Breast epithelium (tissue), 3 donors: ENCODE results near the gene CAMK1G.

Experiments
- POLR2AphosphoS5 ChIP-seq, 3 donors: sonication (generic); formaldehyde crosslinking; IDR thresholded peaks; one replicate each; pipeline ENCODE4 v1.6.1; 2017; ENCODE audit warnings: antibody characterized with exemption in 3 of 3
- TF ChIP-seq, protein P1 (sequence below), 3 donors: fragments of 450-650 bp; IDR thresholded peaks; one replicate each; pipeline ENCODE4 v1.5.1; 2016 to 2017; ENCODE audit warnings: antibody characterized with exemption in 3 of 3, mild to moderate bottlenecking in 3 of 3, moderate library complexity in 3 of 3

DNA sequence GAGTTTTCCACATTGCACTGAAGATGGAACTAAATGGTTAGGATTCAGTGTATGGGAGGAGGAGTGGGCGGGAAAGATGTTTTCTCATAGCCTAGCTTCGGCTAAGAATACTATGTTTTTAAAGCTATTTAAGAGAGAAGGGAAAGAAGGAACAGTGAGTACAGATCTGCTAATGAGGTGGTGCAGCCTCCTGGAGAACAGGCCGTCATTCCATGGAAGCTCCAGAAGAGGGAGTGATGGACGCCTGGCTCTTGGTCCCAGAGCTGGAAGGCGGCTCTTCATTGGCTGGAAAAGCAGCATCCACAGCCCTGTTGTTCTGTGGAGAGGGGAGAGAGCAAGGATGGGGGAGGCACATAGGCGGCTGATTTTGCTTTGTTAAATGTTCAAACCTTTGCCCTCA is 6.9 kb downstream of the CAMK1G start:
- TF ChIP-seq, protein P1, sequence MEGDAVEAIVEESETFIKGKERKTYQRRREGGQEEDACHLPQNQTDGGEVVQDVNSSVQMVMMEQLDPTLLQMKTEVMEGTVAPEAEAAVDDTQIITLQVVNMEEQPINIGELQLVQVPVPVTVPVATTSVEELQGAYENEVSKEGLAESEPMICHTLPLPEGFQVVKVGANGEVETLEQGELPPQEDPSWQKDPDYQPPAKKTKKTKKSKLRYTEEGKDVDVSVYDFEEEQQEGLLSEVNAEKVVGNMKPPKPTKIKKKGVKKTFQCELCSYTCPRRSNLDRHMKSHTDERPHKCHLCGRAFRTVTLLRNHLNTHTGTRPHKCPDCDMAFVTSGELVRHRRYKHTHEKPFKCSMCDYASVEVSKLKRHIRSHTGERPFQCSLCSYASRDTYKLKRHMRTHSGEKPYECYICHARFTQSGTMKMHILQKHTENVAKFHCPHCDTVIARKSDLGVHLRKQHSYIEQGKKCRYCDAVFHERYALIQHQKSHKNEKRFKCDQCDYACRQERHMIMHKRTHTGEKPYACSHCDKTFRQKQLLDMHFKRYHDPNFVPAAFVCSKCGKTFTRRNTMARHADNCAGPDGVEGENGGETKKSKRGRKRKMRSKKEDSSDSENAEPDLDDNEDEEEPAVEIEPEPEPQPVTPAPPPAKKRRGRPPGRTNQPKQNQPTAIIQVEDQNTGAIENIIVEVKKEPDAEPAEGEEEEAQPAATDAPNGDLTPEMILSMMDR (IDR thresholded peaks at IDR 0.05) = peak in 1 of 3 donors; percentile 22
- no peak for TF ChIP-seq POLR2AphosphoS5 (IDR thresholded peaks at IDR 0.05)
